ENCODE data around the gene RPE65. TPM values are rescaled to one million over a fixed set of nuclear protein-coding genes. Genes with fewer than 3 reads are reported as not detected.

RPE65 gene
- not detected in 2 replicates for total RNA-seq

GRCh38 chr1:68449901-68450300, at the start of gene RPE65:
RPE65 (minus strand) TSS chr1:68449954; CDS start chr1:68449905, 49 bp downstream.

GRCh38 chr1:68496680-68497357, 47.1 kb upstream of the RPE65 start, which contains the start of gene DEPDC1:
DEPDC1 (minus strand) TSS chr1:68497082; CDS start chr1:68496999, 83 bp downstream.

Small RNAs within 50 kb of the gene (small RNA-seq; reads per million reads assigned to genes)
- gene AL139413.1, result not detected

Other genes with a start within 250 kb of the RPE65 start
- gene WLS, start 217.4 kb downstream of the RPE65 start, total RNA-seq, result 109 and 140 TPM in 2 replicates
- gene DEPDC1, start 47.1 kb upstream of the RPE65 start, total RNA-seq, result 45.5 and 78.5 TPM in 2 replicates

Measured in thoracic aorta endothelial cell (primary cell).